H1 (cell line): ENCODE results near the gene MGST2. TPM values are rescaled to one million over a fixed set of nuclear protein-coding genes. Genes with fewer than 3 reads are reported as not detected.

ENCODE experiments used
- CTCF ChIA-PET: fragments of 300-600 bp; sonication (Branson Sonifier 250); formaldehyde crosslinking; loops from one replicate; lab custom pipeline; 2021; ENCODE audit not compliant: partially characterized antibody; lab: Charles Lee
- POLR2A ChIA-PET: fragments of 300-600 bp; sonication (Branson Sonifier 250); formaldehyde crosslinking; loops from one replicate; lab custom pipeline; 2021; ENCODE audit warnings: inconsistent platforms; ENCODE audit not compliant: partially characterized antibody; lab: Charles Lee
- DNase-seq, 2 experiments: peaks; one replicate each; pipeline versions ENCODE4 v3.0.0 to v3.0.0-alpha.2; 2010 to 2022; ENCODE audit warnings: low spot score in 2 of 2, low read depth in 1 of 2, mixed read lengths in 1 of 2
- FAIRE-seq: peaks from 2 replicates; lab custom pipeline; 2011; peaks lifted over from hg19 to GRCh38; lab: Jason Lieb, UNC
- H2AFZ ChIP-seq: 2 replicates; pipeline ENCODE4 v1.8.1; 2012; ENCODE audit warnings: low read length, inconsistent platforms
- H2AK5ac ChIP-seq: 2 replicates; pipeline ENCODE4 v1.6.1; 2013; ENCODE audit warnings: low read depth, low read length
- H2BK120ac ChIP-seq: replicated peaks from 2 replicates; pipeline ENCODE3; 2013; ENCODE audit warnings: low read depth, low read length, inconsistent platforms
- H2BK12ac ChIP-seq: 2 replicates; pipeline ENCODE4 v1.6.1; 2013; ENCODE audit warnings: low read depth, low read length
- H2BK15ac ChIP-seq: 2 replicates; pipeline ENCODE4 v1.6.1; 2013; ENCODE audit warnings: low read length
- H2BK20ac ChIP-seq: 2 replicates; pipeline ENCODE4 v1.6.1; 2013; ENCODE audit warnings: low read length
- H2BK5ac ChIP-seq: 2 replicates; pipeline ENCODE4 v1.6.1; 2013; ENCODE audit warnings: low read depth, low read length
- H3K14ac ChIP-seq: 2 replicates; pipeline ENCODE4 v1.6.1; 2013; ENCODE audit warnings: inconsistent platforms; ENCODE audit not compliant: insufficient read length
- H3K18ac ChIP-seq: 2 replicates; pipeline ENCODE4 v1.6.1; 2013; ENCODE audit warnings: low read length; ENCODE audit errors: extremely low read depth
- H3K23ac ChIP-seq: 2 replicates; pipeline ENCODE4 v1.6.1; 2013; ENCODE audit warnings: inconsistent platforms; ENCODE audit not compliant: insufficient read length
- H3K23me2 ChIP-seq: 2 replicates; pipeline ENCODE4 v1.6.1; 2013; ENCODE audit warnings: low read depth, low read length
- H3K27ac ChIP-seq: 2 replicates; pipeline ENCODE4 v1.6.1; 2011; ENCODE audit warnings: low read depth, low read length, inconsistent platforms
- H3K27me3 ChIP-seq, 4 experiments: replicated peaks in 1 of 4; 1 replicate in 1 of 4; 2 replicates in 3 of 4; pipeline versions ENCODE4 v1.6.1 to v1.8.1; 2011 to 2013; ENCODE audit warnings: low read length in 3 of 4, mild to moderate bottlenecking in 3 of 4, inconsistent platforms in 2 of 4, mixed read lengths in 2 of 4, moderate library complexity in 1 of 4; ENCODE audit not compliant: control insufficient read depth in 3 of 4, insufficient read depth in 3 of 4; ENCODE audit errors: extremely low read depth in 1 of 4
- H3K36me3 ChIP-seq, 4 experiments: 2 replicates each; pipeline versions ENCODE4 v1.6.1 to v1.8.1; 2011 to 2013; ENCODE audit warnings: mild to moderate bottlenecking in 4 of 4, low read length in 3 of 4, moderate library complexity in 2 of 4, control low read depth in 1 of 4, inconsistent platforms in 1 of 4; ENCODE audit not compliant: insufficient read depth in 4 of 4, control insufficient read depth in 2 of 4
- H3K4ac ChIP-seq: replicated peaks from 2 replicates; pipeline ENCODE3; 2013; ENCODE audit warnings: low read length, low read depth, mixed read lengths, inconsistent platforms; ENCODE audit not compliant: insufficient read length
- H3K4me1 ChIP-seq, 4 experiments: replicated peaks in 1 of 4; 1 replicate in 1 of 4; 2 replicates in 3 of 4; pipeline versions ENCODE4 v1.6.1 to v1.8.1; 2011 to 2013; ENCODE audit warnings: low read length in 3 of 4, inconsistent platforms in 2 of 4, mixed read lengths in 1 of 4; ENCODE audit not compliant: insufficient read depth in 4 of 4, control insufficient read depth in 3 of 4
- H3K4me2 ChIP-seq, 2 experiments: 2 replicates each; pipeline versions ENCODE4 v1.6.1 to v1.8.1; 2011 to 2013; ENCODE audit warnings: low read depth in 2 of 2, low read length in 2 of 2, control low read depth in 1 of 2, inconsistent platforms in 1 of 2, mild to moderate bottlenecking in 1 of 2; ENCODE audit not compliant: insufficient read depth in 1 of 2
- H3K4me3 ChIP-seq, 4 experiments: fragments of 200-600, 300-600 bp in 1 of 4; sonication (generic), shearing (Covaris generic), sonication (Bioruptor Twin) in 1 of 4; 2 replicates each; pipeline versions ENCODE4 v1.5.1 to v1.8.1; 2011 to 2016; ENCODE audit warnings: low read length in 4 of 4, low read depth in 3 of 4, control low read depth in 2 of 4, inconsistent platforms in 2 of 4, mild to moderate bottlenecking in 2 of 4, mixed read lengths in 1 of 4, moderate library complexity in 1 of 4; ENCODE audit not compliant: insufficient read depth in 2 of 4; ENCODE audit errors: extremely low read depth in 1 of 4
- H3K56ac ChIP-seq: replicated peaks from 2 replicates; pipeline ENCODE3; 2013; ENCODE audit warnings: low read depth, mild to moderate bottlenecking, mixed read lengths, low read length, inconsistent platforms; ENCODE audit not compliant: insufficient read length
- H3K79me1 ChIP-seq: 2 replicates; pipeline ENCODE4 v1.6.1; 2013; ENCODE audit warnings: low read depth, low read length, control low read depth
- H3K79me2 ChIP-seq, 2 experiments: 2 replicates each; pipeline versions ENCODE4 v1.6.1 to v1.8.1; 2012 to 2013; ENCODE audit warnings: low read length in 2 of 2, mild to moderate bottlenecking in 2 of 2, inconsistent platforms in 1 of 2; ENCODE audit not compliant: insufficient read depth in 2 of 2, control insufficient read depth in 1 of 2
- H3K9ac ChIP-seq, 4 experiments: replicated peaks in 1 of 4; 1 replicate in 1 of 4; 2 replicates in 3 of 4; pipeline versions ENCODE4 v1.6.1 to v1.8.1; 2011 to 2013; ENCODE audit warnings: low read depth in 3 of 4, low read length in 3 of 4, control low read depth in 2 of 4, mild to moderate bottlenecking in 2 of 4, moderate library complexity in 2 of 4, inconsistent platforms in 1 of 4; ENCODE audit errors: extremely low read depth in 1 of 4
- H3K9me3 ChIP-seq, 2 experiments: 2 replicates each; pipeline versions ENCODE4 v1.6.1 to v1.8.1; 2012 to 2013; ENCODE audit warnings: mild to moderate bottlenecking in 2 of 2, moderate library complexity in 2 of 2, control low read depth in 1 of 2, inconsistent platforms in 1 of 2, low read depth in 1 of 2, low read length in 1 of 2, mixed read lengths in 1 of 2; ENCODE audit not compliant: insufficient read depth in 2 of 2
- H4K20me1 ChIP-seq, 2 experiments: replicated peaks in 1 of 2; 2 replicates each; pipeline versions ENCODE3 to v1.8.1; 2011 to 2013; ENCODE audit warnings: inconsistent platforms in 2 of 2, low read length in 2 of 2, mild to moderate bottlenecking in 1 of 2; ENCODE audit not compliant: insufficient read depth in 2 of 2, control insufficient read depth in 1 of 2
- H4K5ac ChIP-seq: 2 replicates; pipeline ENCODE4 v1.6.1; 2013; ENCODE audit warnings: low read length, low read depth, mixed read lengths, inconsistent platforms; ENCODE audit not compliant: insufficient read length
- H4K8ac ChIP-seq: 2 replicates; pipeline ENCODE4 v1.8.0; 2013; ENCODE audit warnings: mild to moderate bottlenecking, moderate library complexity, low read length, inconsistent platforms; ENCODE audit not compliant: insufficient read depth; ENCODE audit errors: extremely low read depth
- H4K91ac ChIP-seq: replicated peaks from 2 replicates; pipeline ENCODE3; 2013; ENCODE audit warnings: low read length, mixed read lengths, inconsistent platforms; ENCODE audit not compliant: insufficient read length
- CTCF ChIP-seq, 3 experiments: IDR thresholded peaks; 1 replicate in 2 of 3; 2 replicates in 1 of 3; pipeline versions ENCODE4 v1.5.1 to v1.6.1; 2011; ENCODE audit warnings: low read length in 3 of 3, mild to moderate bottlenecking in 3 of 3, inconsistent platforms in 2 of 3, low read depth in 1 of 3, moderate library complexity in 1 of 3; ENCODE audit not compliant: insufficient read depth in 1 of 3; ENCODE audit errors: control extremely low read depth in 1 of 3
- HDAC2 ChIP-seq, 2 experiments: fragments of 300-600 bp in 1 of 2; sonication (generic) in 1 of 2; IDR thresholded peaks; 2 replicates each; pipeline ENCODE4 v1.6.1; 2011 to 2012; ENCODE audit warnings: low read depth in 2 of 2, low read length in 2 of 2, mild to moderate bottlenecking in 2 of 2, moderate library complexity in 2 of 2, borderline replicate concordance in 1 of 2, inconsistent platforms in 1 of 2
- POU5F1 ChIP-seq: IDR thresholded peaks from 2 replicates; pipeline ENCODE4 v1.6.1; 2011; ENCODE audit warnings: low read depth, mild to moderate bottlenecking, low read length, moderate library complexity
- SAP30 ChIP-seq: fragments of 300-600 bp; sonication (generic); IDR thresholded peaks from 2 replicates; pipeline ENCODE4 v1.7.1; 2012; ENCODE audit warnings: low read length, moderate library complexity, mild to moderate bottlenecking, inconsistent platforms; ENCODE audit not compliant: insufficient read depth, insufficient replicate concordance
- SP4 ChIP-seq: IDR thresholded peaks from 2 replicates; pipeline ENCODE4 v1.6.1; 2012; ENCODE audit warnings: low read length, inconsistent platforms
- SRF ChIP-seq: IDR thresholded peaks from 2 replicates; pipeline ENCODE4 v1.6.1; 2011; ENCODE audit warnings: mild to moderate bottlenecking, low read depth, low read length, moderate library complexity
- WGBS, 2 experiments: shearing (Covaris generic) in 1 of 2; methylation state at CpG; one replicate each; pipeline versions ENCODE4 v1.1.6 to v1.1.7; 2013 to 2015; ENCODE audit warnings: low lambda C conversion rate in 2 of 2, mixed read lengths in 2 of 2, inconsistent platforms in 1 of 2, low coverage in 1 of 2, missing lambda C conversion rate in 1 of 2; ENCODE audit not compliant: insufficient replicate concordance in 2 of 2, insufficient coverage in 1 of 2, insufficient read length in 1 of 2; ENCODE audit errors: extremely low coverage in 1 of 2, missing lambda C conversion rate in 1 of 2; 5-methylcytosine and 5-hydroxymethylcytosine counted together
- polyA plus RNA-seq, 7 experiments: library from polyadenylated mRNA; depleted of rRNA in 3 of 7; stranded (reverse) in 5 of 7; unstranded in 2 of 7; fragments of >200 nt in 5 of 7; fragments of 200-250 nt in 2 of 7; gene quantifications; 1 replicate in 5 of 7; 2 replicates in 1 of 7; 4 replicates in 1 of 7; pipeline versions ENCODE4 v1.2.1 to v1.2.3, GENCODE V29; 2011 to 2013; ENCODE audit warnings: missing spikeins in 2 of 7, mixed read lengths in 2 of 7
- total RNA-seq: library from RNA; stranded (reverse); fragmentation: NEBNext Ultra II Directional; extraction: Animal tissue kit (Norgen Biotek cat#: 25700); gene quantifications from 2 replicates; pipeline ENCODE4 v1.2.1, GENCODE V29; 2021

The MGST2 gene
- total and polyA plus RNA-seq, 2 of the 8 experiments (the other 6 are each of a cell fraction or from before 2014, with no cell fraction given), result 8.0 to 13.6 TPM

GRCh38 chr4:139617702-139618490 lies 47.7 kb upstream of the MGST2 start:
- DNase-seq (no peak), FAIRE-seq (peak; percentile 19)
- H4K5ac ChIP-seq, result no peak overlapping the region
- H4K20me1 ChIP-seq, result no peaks in the 10 kb centered on the region
- CTCF ChIA-PET, result interaction anchor here (0.7 to 18.2 kb wide), 23 partner anchors 9 to 712 kb away, joined by 3 to 264 read pairs (median 4); no protein-coding TSS in a partner anchor
- H2BK12ac ChIP-seq, result no peak overlapping the region
- no peak overlapping the region for H3K4ac ChIP-seq
- no peaks in the 10 kb centered on the region for H3K9me3 ChIP-seq
- H3K56ac ChIP-seq, result no peak overlapping the region
- no peaks in the 10 kb centered on the region for H3K79me2 ChIP-seq
- H3K9ac ChIP-seq, result no peak overlapping the region
- H3K14ac ChIP-seq, result no peak overlapping the region
- TF ChIP-seq SRF (no peak), POU5F1 (no peak), SAP30 (no peak), SP4 (no peak), HDAC2 (IDR thresholded peaks at IDR 0.05; ENCODE audit: borderline replicate concordance in 1 of 2, low read depth in 2 of 2, low read length in 2 of 2) (no peak), CTCF (IDR thresholded peaks at IDR 0.05; ENCODE audit: control extremely low read depth in 1 of 3, insufficient read depth in 1 of 3, low read depth in 1 of 3, low read length in 3 of 3) (peak in 2 of 3 experiments; percentile 38 to 60; a peak in 2 of 4 replicates)
- H3K18ac ChIP-seq, result no peak overlapping the region
- H2AFZ ChIP-seq, result no peak overlapping the region
- no peak overlapping the region for H4K91ac ChIP-seq
- peaks cover 1% of the 10 kb centered on the region; the same call in 1 of the 2 replicates for H3K23me2 ChIP-seq
- peaks cover 10 to 18% (median 10%) of the 10 kb centered on the region in 4 experiments for H3K27me3 ChIP-seq
- H3K4me3 ChIP-seq, result no peak overlapping the region
- H3K36me3 ChIP-seq, result no peaks in the 10 kb centered on the region; a peak in 1 of 8 replicates
- H3K4me2 ChIP-seq, result no peak overlapping the region
- no peak overlapping the region for H4K8ac ChIP-seq
- POLR2A ChIA-PET, result interaction anchor here (0.6 kb wide), 1 partner anchor 18 kb away, joined by 3 read pairs; no protein-coding TSS in a partner anchor
- no peak overlapping the region for H2AK5ac ChIP-seq
- no peak overlapping the region for H2BK120ac ChIP-seq
- no peak overlapping the region for H3K27ac ChIP-seq
- no peaks in the 10 kb centered on the region for H3K79me1 ChIP-seq
- H3K23ac ChIP-seq, result no peak overlapping the region
- 37% methylated on average over 7 of the region's 7 CpGs; no CpG with 5 or more reads in 1 of the 2 experiments for WGBS, 2 experiments
- no peak overlapping the region for H2BK5ac ChIP-seq
- no peaks in the 10 kb centered on the region; a peak in 1 of 7 replicates for H3K4me1 ChIP-seq
- no peak overlapping the region for H2BK20ac ChIP-seq
- no peak overlapping the region for H2BK15ac ChIP-seq
